H9 (cell line): ENCODE results near the gene PDZRN4. TPM values are rescaled to one million over a fixed set of nuclear protein-coding genes. Genes with fewer than 3 reads are reported as not detected.

Source experiments
- DNase-seq: peaks from one replicate; pipeline ENCODE4 v3.0.0-alpha.2; 2017
- H2AFZ ChIP-seq: one replicate; pipeline ENCODE4 v1.6.1; 2013; ENCODE audit warnings: mild to moderate bottlenecking, low read length, control low read depth, moderate library complexity
- H2AK5ac ChIP-seq: 2 replicates; pipeline ENCODE4 v1.6.1; 2013; ENCODE audit warnings: low read length, control low read depth, mixed read lengths; ENCODE audit not compliant: insufficient read length
- H2BK120ac ChIP-seq: one replicate; pipeline ENCODE4 v1.6.1; 2013; ENCODE audit warnings: low read depth, mild to moderate bottlenecking, low read length, control low read depth, inconsistent platforms; ENCODE audit not compliant: poor library complexity, severe bottlenecking
- H2BK12ac ChIP-seq: 2 replicates; pipeline ENCODE4 v1.6.1; 2013; ENCODE audit warnings: low read length, control low read depth, mixed read lengths, low read depth; ENCODE audit not compliant: insufficient read length
- H2BK15ac ChIP-seq: 2 replicates; pipeline ENCODE4 v1.6.1; 2013; ENCODE audit warnings: low read depth, low read length, control low read depth
- H2BK20ac ChIP-seq: one replicate; pipeline ENCODE4 v1.6.1; 2013; ENCODE audit warnings: low read depth, mild to moderate bottlenecking, low read length, control low read depth, inconsistent platforms; ENCODE audit not compliant: poor library complexity, severe bottlenecking
- H2BK5ac ChIP-seq: 2 replicates; pipeline ENCODE4 v1.6.1; 2013; ENCODE audit warnings: low read length, control low read depth, mixed read lengths; ENCODE audit not compliant: insufficient read length
- H3K14ac ChIP-seq: 2 replicates; pipeline ENCODE4 v1.6.1; 2013; ENCODE audit warnings: low read length, control low read depth; ENCODE audit not compliant: insufficient read depth
- H3K18ac ChIP-seq: 2 replicates; pipeline ENCODE4 v1.6.1; 2013; ENCODE audit warnings: low read depth, mild to moderate bottlenecking, mixed read lengths, low read length, control low read depth; ENCODE audit not compliant: insufficient read length
- H3K23ac ChIP-seq: 2 replicates; pipeline ENCODE4 v1.6.1; 2013; ENCODE audit warnings: low read length, control low read depth, mixed read lengths, low read depth; ENCODE audit not compliant: insufficient read length
- H3K23me2 ChIP-seq: 2 replicates; pipeline ENCODE4 v1.6.1; 2013; ENCODE audit warnings: low read depth, mild to moderate bottlenecking, mixed read lengths, low read length, control low read depth; ENCODE audit not compliant: insufficient read length, poor library complexity, severe bottlenecking
- H3K27ac ChIP-seq: 2 replicates; pipeline ENCODE4 v1.5.1; 2013; ENCODE audit warnings: low read length, control low read depth, mixed read lengths, low read depth; ENCODE audit not compliant: insufficient read length
- H3K27me3 ChIP-seq: 2 replicates; pipeline ENCODE4 v1.6.1; 2013; ENCODE audit warnings: low read length, control low read depth, inconsistent platforms; ENCODE audit not compliant: insufficient read depth
- H3K4ac ChIP-seq: 2 replicates; pipeline ENCODE4 v1.6.1; 2013; ENCODE audit warnings: low read depth, mild to moderate bottlenecking, control low read depth, inconsistent platforms, low read length, moderate library complexity
- H3K4me1 ChIP-seq: 2 replicates; pipeline ENCODE4 v1.6.1; 2013; ENCODE audit warnings: low read length, control low read depth, inconsistent platforms; ENCODE audit not compliant: insufficient read depth
- H3K4me2 ChIP-seq: 2 replicates; pipeline ENCODE4 v1.6.1; 2013; ENCODE audit warnings: low read length, control low read depth, mixed read lengths; ENCODE audit not compliant: insufficient read length, insufficient read depth
- H3K56ac ChIP-seq: 2 replicates; pipeline ENCODE4 v1.6.1; 2013; ENCODE audit warnings: low read depth, mild to moderate bottlenecking, mixed read lengths, low read length, control low read depth; ENCODE audit not compliant: insufficient read length
- H3K79me1 ChIP-seq: 2 replicates; pipeline ENCODE4 v1.6.1; 2013; ENCODE audit warnings: low read depth, mild to moderate bottlenecking, moderate library complexity, low read length, control low read depth, inconsistent platforms; ENCODE audit not compliant: insufficient read depth, poor library complexity, severe bottlenecking
- H3K79me2 ChIP-seq: 2 replicates; pipeline ENCODE4 v1.6.1; 2013; ENCODE audit warnings: low read length, control low read depth, inconsistent platforms; ENCODE audit not compliant: insufficient read depth
- H3K9ac ChIP-seq: 2 replicates; pipeline ENCODE4 v1.6.1; 2013; ENCODE audit warnings: low read length, control low read depth, mixed read lengths; ENCODE audit not compliant: insufficient read length; ENCODE audit errors: extremely low read depth
- H3K9me3 ChIP-seq: one replicate; pipeline ENCODE4 v1.6.1; 2013; ENCODE audit warnings: low read depth, low read length, inconsistent platforms; ENCODE audit not compliant: control insufficient read depth
- H3T11ph ChIP-seq: one replicate; pipeline ENCODE4 v1.6.1; 2013; ENCODE audit warnings: mild to moderate bottlenecking, low read length, control low read depth, inconsistent platforms
- H4K20me1 ChIP-seq: one replicate; pipeline ENCODE4 v1.6.1; 2013; ENCODE audit not compliant: control insufficient read depth, insufficient read length, insufficient read depth
- H4K5ac ChIP-seq: 2 replicates; pipeline ENCODE4 v1.6.1; 2013; ENCODE audit warnings: low read depth, mild to moderate bottlenecking, mixed read lengths, low read length, control low read depth; ENCODE audit not compliant: insufficient read length
- H4K8ac ChIP-seq: replicated peaks from 2 replicates; pipeline ENCODE4 v1.6.1; 2013; ENCODE audit warnings: low read length, control low read depth, mixed read lengths, low read depth; ENCODE audit not compliant: insufficient read length
- H4K91ac ChIP-seq: 2 replicates; pipeline ENCODE4 v1.6.1; 2013; ENCODE audit warnings: low read depth, mild to moderate bottlenecking, moderate library complexity, mixed read lengths, low read length, control low read depth; ENCODE audit not compliant: insufficient read length
- H3K27ac Mint-ChIP-seq, 3 experiments: 2 replicates in 2 of 3; 3 replicates in 1 of 3; pipeline ENCODE4 v1.8.0; 2020 to 2021; ENCODE audit warnings: mixed read lengths in 3 of 3, mild to moderate bottlenecking in 1 of 3, moderate library complexity in 1 of 3
- H3K27me3 Mint-ChIP-seq: 2 replicates; pipeline ENCODE4 v1.8.0; 2021; ENCODE audit warnings: low read depth, mild to moderate bottlenecking, moderate library complexity, mixed read lengths
- H3K36me3 Mint-ChIP-seq, 3 experiments: 2 replicates in 2 of 3; 3 replicates in 1 of 3; pipeline ENCODE4 v1.8.0; 2020 to 2021; ENCODE audit warnings: low read depth in 3 of 3, mixed read lengths in 3 of 3; ENCODE audit not compliant: insufficient read depth in 1 of 3
- H3K4me1 Mint-ChIP-seq, 2 experiments: 2 replicates each; pipeline ENCODE4 v1.8.0; 2020; ENCODE audit warnings: mixed read lengths in 2 of 2
- H3K4me3 Mint-ChIP-seq, 2 experiments: 2 replicates in 1 of 2; 3 replicates in 1 of 2; pipeline ENCODE4 v1.8.0; 2020 to 2021; ENCODE audit warnings: mild to moderate bottlenecking in 2 of 2, mixed read lengths in 2 of 2, moderate library complexity in 1 of 2
- H3K9me3 Mint-ChIP-seq, 2 experiments: 2 replicates in 1 of 2; 3 replicates in 1 of 2; pipeline ENCODE4 v1.8.0; 2020; ENCODE audit warnings: mild to moderate bottlenecking in 2 of 2, mixed read lengths in 2 of 2, moderate library complexity in 1 of 2
- WGBS: extraction: QIAGEN DNeasy Blood & Tissue Kit; methylation state at CpG from one replicate; pipeline ENCODE4 v1.1.7; 2013; ENCODE audit warnings: missing lambda C conversion rate, low lambda C conversion rate, mixed read lengths; ENCODE audit not compliant: insufficient read length; ENCODE audit errors: extremely low coverage; 5-methylcytosine and 5-hydroxymethylcytosine counted together
- total RNA-seq: library from RNA; stranded (reverse); gene quantifications from 2 replicates; pipeline ENCODE4 v1.2.1, GENCODE V29; 2021
- TF ChIP-seq, protein P1 (sequence below): fragments of 200-600 bp; sonication (generic); conservative IDR thresholded peaks from 3 replicates; pipeline ENCODE4 v1.8.0; 2021; ENCODE audit warnings: antibody characterized with exemption, mild to moderate bottlenecking

The PDZRN4 gene
- total RNA-seq, 1 experiment from 2014 or later, result not detected

DNA sequence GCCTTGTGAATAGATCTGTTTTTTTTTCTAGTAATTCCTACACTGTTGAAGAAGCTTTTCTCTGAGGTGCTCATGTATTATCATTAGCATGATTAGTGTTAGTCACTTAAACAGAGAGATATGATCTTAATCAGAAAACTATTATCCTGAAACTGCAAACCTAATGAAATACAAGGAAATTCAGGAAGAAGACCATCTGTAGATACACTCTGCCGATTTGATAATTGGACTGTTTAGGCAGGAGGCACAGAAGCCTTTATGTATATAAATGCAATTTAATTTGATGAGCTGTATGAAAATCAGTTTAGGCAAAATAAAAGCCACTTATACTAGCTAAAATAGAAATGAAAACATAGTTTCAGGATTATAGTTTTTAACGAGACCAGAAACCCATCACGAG, 23.3 kb downstream of the PDZRN4 start:
- no peak overlapping the region for H3K27ac Mint-ChIP-seq
- H3K9ac ChIP-seq, result no peak overlapping the region
- no peak overlapping the region for H2AFZ ChIP-seq
- no peaks in the 10 kb centered on the region for H3K9me3 Mint-ChIP-seq
- no peak overlapping the region for H2BK12ac ChIP-seq
- H3K9me3 ChIP-seq, result no peaks in the 10 kb centered on the region
- H4K8ac ChIP-seq, result no peak overlapping the region
- H3K4me2 ChIP-seq, result no peak overlapping the region
- H3K23ac ChIP-seq, result no peak overlapping the region
- H3K4me1 Mint-ChIP-seq, result no peaks in the 10 kb centered on the region
- no peaks in the 10 kb centered on the region for H3K4me1 ChIP-seq
- H2BK20ac ChIP-seq, result no peak overlapping the region
- H3K4ac ChIP-seq, result no peak overlapping the region
- no peak overlapping the region for H2BK120ac ChIP-seq
- no peak overlapping the region for H3K27ac ChIP-seq
- TF ChIP-seq, protein P1, sequence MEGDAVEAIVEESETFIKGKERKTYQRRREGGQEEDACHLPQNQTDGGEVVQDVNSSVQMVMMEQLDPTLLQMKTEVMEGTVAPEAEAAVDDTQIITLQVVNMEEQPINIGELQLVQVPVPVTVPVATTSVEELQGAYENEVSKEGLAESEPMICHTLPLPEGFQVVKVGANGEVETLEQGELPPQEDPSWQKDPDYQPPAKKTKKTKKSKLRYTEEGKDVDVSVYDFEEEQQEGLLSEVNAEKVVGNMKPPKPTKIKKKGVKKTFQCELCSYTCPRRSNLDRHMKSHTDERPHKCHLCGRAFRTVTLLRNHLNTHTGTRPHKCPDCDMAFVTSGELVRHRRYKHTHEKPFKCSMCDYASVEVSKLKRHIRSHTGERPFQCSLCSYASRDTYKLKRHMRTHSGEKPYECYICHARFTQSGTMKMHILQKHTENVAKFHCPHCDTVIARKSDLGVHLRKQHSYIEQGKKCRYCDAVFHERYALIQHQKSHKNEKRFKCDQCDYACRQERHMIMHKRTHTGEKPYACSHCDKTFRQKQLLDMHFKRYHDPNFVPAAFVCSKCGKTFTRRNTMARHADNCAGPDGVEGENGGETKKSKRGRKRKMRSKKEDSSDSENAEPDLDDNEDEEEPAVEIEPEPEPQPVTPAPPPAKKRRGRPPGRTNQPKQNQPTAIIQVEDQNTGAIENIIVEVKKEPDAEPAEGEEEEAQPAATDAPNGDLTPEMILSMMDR, result no peak
- no peak overlapping the region for H2BK15ac ChIP-seq
- H3K4me3 Mint-ChIP-seq, result no peak overlapping the region
- no peak overlapping the region for H3T11ph ChIP-seq
- no peak overlapping the region for H3K56ac ChIP-seq
- H3K14ac ChIP-seq, result no peak overlapping the region
- no peaks in the 10 kb centered on the region for H3K27me3 ChIP-seq
- no peak overlapping the region for H2BK5ac ChIP-seq
- H2AK5ac ChIP-seq, result no peak overlapping the region
- no peaks in the 10 kb centered on the region for H3K23me2 ChIP-seq
- no CpG with 5 or more reads among the region's 3 CpGs for WGBS
- no peak overlapping the region for H4K91ac ChIP-seq
- H3K79me1 ChIP-seq, result no peaks in the 10 kb centered on the region
- H3K27me3 Mint-ChIP-seq, result 0 out of 2 replicates have a peak, but pooled peaks cover 1% of the 10 kb centered on the region
- H3K79me2 ChIP-seq, result no peaks in the 10 kb centered on the region
- H3K18ac ChIP-seq, result no peak overlapping the region
- H3K36me3 Mint-ChIP-seq, result no peaks in the 10 kb centered on the region
- no peak for DNase-seq
- H4K5ac ChIP-seq, result no peak overlapping the region
- H4K20me1 ChIP-seq, result no peaks in the 10 kb centered on the region
